SK-N-MC (cell line): ENCODE results near the gene RASSF4.

Experiments
- EZH2 ChIP-seq: fragments of 200-600 bp; sonication (generic); IDR thresholded peaks from one replicate; pipeline ENCODE4 v1.6.1; 2017; ENCODE audit warnings: antibody characterized with exemption
- FOXP2 ChIP-seq: optimal IDR thresholded peaks from 2 replicates; pipeline ENCODE3; 2011; ENCODE audit warnings: mild to moderate bottlenecking, moderate library complexity; ENCODE audit not compliant: insufficient read depth; ENCODE audit errors: extremely low read length, control extremely low read depth
- POLR2AphosphoS5 ChIP-seq: IDR thresholded peaks from 2 replicates; pipeline ENCODE4 v1.6.1; 2012; ENCODE audit warnings: mild to moderate bottlenecking, low read depth, low read length, borderline replicate concordance

DNA sequence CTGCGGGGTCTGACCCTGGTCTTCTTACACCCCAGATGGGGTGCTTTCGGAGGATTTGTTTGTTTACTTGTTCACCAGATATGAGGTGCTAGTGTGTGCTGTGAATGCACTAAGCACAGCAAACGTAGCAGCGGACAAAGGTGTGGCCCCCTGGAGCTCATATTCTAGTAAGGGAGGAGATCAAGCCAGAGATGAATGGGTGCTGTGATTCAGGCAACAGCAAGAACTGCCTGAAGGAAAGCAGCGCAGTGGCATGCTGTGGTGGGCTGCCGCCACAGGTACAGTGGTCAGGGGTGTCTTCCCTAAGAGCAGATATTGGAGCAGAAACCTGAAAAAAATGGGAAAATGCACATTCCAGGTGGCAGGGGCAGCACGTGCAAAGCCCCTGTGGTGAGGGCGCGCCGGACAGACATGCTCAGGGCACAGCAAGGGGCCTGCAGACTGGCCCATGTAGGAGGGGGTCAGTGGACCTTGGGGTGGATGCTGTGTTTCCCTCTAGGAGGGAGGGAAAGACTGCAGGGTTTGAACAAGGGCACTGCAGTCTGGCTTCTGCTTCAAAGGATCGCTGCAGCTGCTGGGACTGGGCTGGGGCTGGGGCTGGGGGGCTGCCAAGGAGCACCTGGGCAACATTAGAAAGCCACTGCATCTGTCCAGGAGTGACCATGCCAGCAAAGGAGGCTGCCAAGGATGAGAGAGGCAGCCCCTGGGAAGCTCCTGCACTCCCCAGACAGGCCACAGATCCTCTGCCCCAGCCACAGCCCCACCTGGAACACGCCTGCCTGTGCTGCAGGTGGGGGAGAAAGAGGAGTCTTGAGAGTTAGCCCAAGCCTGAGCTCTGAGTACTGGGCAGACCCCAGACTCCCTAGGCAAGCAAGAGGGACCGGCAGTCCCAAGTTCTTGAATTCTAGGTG is 19.9 kb downstream of the RASSF4 start:
- TF ChIP-seq EZH2, result no peak
- no peak for TF ChIP-seq POLR2AphosphoS5
- TF ChIP-seq FOXP2, result no peak
